G401.6 (cell line): Measurements from ENCODE around the gene NTN3.
"Not testable (repeated sequence)": the region's sequence is repeated elsewhere in the genome, so short reads cannot be mapped to it uniquely, and the experiment has no call there.

Experiments used
- FAIRE-seq: peaks from 2 replicates; lab custom pipeline; 2012; peaks lifted over from hg19 to GRCh38; lab: Jason Lieb, UNC

The NTN3 gene

DNA sequence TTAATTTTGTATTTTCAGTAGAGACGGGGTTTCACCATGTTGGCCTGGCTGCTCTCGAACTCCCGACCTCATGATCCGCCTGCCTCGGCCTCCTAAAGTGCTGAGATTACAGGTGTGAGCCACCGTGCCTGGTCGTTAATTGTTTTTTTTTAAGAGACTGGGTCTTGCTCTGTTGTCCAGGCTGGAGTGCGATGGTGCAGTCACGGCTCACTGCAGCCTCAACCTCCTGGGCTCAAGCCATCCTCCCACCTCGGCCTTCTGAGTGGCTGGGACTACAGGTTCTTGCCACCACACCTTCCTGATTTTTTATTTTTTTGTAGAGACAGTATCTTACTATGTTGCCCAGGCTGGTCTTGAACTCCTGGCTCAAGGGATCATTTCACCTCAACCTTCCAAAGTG lies 8.9 kb downstream of the NTN3 start:
- not testable (repeated sequence) for FAIRE-seq

DNA sequence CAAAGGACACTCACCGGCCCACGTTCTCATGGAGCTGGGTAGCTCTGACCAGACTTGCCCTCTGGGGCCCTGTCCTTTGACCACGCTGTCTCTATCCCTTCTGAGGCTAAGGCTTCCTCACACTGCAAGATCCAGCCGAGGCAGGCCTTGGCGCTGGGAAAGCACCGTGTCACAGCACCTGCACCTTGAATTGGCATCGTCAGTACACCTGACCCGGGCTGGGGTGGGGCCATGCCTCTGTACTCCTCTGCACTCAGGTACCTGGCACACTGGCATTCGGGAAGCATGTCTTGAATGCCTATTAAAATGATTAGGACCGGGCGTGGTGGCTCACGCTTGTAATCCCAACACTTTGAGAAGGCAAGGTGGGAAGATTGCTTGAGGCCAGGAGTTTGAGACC lies 9.9 kb downstream of the NTN3 start:
- FAIRE-seq: no peak

DNA sequence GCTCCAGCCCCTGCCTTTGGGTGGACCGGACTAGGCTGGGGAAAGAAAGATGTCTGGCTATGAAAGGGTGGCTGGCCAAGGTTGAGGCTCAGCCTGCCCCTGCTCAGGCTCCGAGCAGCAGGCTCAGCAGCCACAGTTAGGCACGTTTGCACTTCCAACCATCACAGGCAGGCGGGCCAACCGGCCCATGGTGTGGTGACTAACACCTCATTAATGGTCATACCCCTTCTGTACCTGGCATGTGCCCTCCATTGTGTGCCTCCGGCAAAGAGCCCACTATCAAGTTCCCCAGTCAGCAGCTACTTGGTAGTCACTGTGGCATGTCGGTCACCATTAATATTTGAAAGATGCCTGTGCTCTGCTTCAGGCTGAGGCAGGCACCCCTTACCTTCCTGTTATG lies 10.6 kb downstream of the NTN3 start:
- no peak for FAIRE-seq

DNA sequence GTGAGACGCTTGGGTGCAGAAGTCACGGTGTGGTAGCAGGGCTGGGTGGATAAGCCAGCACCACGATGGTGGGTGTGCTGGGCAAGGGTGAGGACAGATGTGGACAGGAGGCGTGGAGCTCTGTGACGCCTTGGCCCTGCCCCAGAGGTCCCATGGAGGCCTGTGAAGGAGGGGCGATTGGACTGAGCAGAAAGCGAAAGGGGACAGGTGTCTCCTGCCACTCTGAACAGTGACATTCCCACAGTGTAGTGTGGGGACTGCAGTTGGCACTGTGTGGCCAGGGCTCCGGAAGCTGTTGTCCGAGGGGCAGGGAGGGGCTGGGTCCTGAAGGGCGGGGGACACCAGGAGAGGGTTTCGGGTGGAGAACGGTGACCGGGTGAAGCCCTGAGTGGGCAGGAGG lies 11.2 kb downstream of the NTN3 start:
- no peak for FAIRE-seq

DNA sequence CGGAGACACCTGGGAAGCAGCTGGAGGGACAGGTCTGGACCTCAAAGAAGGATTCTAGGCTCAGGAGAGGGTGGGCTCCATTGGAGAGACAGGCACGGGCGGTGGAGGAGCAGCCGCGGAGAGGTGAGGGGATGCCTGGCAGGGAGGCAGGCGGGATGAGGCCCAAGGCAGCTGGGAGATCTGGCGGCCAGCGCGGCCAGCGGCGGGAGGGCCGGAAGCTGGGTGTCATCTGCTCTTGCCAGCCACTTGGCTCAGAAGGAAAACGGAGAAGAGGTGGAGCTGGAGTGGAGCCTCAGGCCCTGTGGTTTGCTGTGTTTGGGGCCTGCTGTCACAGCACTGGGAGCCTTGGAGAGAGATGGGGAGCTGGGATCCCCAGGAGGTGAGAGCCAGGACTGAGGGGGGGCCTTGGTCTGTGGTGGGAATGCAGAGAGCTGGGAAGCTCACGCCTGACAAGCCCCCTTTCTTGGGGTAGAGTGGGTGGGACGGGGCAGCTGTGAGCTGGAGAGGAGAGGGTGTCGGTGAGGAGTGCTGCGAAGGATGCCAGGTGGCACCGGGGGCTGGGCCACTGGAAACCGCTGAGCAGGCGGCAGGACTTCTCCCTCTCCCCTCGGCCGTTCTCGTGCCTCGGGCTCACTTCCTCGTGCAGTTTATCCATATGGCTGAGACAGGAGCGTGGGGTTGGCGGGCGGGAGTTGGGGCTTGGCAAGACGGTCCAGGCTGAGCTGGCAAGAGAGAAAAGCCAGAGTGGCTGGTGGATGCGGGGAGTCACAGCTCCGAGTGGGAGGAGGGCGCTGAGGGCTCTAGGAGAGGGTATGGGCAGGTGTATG lies 11.8 kb downstream of the NTN3 start:
- FAIRE-seq: no peak

DNA sequence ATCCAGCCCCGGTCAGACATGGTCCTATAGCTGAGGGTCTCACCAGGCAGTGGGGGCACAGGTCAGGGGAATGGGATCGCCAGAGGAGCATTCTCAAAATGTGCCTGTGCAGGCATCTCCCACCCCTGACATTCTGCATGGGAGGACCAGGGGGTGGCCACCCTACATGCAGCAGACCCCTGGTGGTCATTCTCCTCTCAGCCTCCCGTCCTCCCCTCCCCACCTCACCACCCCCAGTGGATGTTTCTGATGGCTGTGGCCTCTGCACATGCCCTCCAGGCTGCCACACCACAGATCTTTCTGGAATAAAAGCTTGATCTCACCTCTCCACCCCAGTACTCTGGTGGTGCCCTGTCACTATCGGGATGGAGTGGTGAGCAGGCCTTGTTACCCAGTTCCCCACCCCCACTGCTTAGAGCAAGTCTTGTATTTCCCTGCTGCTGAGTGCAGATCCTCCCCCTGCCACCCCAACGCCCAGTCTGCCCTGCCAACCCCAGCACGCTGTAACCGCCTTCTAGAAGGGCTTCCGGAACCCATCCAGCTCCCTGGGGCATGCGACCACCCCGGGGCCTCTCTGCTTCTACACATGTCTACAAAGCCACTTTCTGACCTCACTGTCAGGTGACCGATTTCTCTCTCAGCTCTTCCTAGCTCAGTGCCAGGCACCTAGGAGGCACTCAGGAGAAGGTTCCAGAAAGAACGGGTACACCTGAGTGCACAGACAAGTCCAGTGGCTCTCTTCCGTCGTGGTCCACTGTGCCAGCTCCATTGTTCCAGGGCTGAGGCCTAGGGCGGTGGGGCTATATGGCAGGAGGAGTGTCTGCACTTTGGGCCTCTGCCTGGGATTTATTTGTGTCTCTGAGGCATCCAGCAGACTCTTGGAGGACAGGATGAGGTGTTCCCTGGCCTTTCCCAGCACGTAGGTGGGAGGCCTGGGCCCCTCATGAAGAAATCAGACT lies 13.1 kb downstream of the NTN3 start:
- no peak for FAIRE-seq

DNA sequence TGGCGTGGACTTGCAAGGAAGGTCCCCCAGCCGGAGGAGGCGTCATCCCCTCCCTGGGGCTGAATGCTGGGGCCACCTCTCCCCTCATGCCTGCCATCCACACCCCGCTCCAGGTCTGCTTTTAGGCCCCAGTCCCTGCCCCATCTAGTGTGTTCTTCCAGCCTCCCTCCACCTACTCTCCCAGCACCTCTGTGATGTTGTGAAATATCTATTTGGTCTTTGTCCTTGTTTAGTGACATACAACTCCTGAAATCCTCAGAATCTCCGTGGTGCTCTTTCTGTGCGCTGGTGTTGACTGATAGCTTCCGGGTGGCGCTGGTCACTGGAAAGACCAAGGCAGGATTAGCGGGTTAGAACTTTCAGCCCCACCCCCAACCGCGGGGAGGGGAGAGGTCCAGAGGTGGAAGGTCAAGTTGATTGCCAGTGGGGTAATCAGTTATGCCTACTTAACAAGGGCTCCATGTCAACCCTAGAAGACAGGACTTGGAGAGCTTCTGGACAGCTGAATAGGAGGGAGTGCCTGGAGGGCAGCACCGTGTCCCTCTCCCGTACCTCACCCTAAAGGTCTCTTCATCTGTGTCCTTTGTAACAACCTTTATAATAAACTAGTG lies 13.9 kb downstream of the NTN3 start:
- no peak for FAIRE-seq

DNA sequence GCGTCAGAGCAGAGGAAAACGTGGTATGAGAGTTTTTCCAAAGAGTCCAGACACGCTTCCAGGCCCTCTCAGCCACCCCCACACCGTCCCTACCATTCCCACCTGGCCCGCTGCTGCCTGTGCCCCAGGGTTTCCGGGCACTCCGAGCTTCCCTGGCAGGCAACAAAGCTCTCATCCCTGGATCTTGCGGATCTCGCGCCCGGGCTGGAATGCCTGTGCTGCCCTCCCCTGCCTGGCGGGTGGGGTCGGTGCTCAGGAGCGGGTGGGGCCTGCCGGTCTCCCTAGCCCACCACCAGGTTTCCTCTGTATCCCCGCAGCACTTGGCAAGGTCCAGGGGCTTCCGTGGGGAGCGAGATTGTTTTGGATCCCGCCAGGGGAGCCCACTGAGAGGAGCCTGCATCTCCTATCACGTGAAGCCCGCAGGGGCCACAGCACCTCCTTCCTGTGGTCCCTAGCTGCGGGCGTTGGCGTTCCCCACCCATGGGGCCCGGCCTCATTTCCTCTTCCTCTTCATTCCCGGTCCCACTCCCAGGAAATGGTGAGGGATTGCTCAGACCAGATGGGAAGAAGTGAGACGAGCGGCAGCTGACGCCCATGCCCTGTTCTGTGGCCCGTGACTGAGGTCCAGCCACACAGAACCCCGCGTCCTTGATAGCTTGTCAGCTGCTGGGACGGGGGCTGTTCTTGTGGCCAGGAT lies 14.9 kb downstream of the NTN3 start:
- no peak for FAIRE-seq

DNA sequence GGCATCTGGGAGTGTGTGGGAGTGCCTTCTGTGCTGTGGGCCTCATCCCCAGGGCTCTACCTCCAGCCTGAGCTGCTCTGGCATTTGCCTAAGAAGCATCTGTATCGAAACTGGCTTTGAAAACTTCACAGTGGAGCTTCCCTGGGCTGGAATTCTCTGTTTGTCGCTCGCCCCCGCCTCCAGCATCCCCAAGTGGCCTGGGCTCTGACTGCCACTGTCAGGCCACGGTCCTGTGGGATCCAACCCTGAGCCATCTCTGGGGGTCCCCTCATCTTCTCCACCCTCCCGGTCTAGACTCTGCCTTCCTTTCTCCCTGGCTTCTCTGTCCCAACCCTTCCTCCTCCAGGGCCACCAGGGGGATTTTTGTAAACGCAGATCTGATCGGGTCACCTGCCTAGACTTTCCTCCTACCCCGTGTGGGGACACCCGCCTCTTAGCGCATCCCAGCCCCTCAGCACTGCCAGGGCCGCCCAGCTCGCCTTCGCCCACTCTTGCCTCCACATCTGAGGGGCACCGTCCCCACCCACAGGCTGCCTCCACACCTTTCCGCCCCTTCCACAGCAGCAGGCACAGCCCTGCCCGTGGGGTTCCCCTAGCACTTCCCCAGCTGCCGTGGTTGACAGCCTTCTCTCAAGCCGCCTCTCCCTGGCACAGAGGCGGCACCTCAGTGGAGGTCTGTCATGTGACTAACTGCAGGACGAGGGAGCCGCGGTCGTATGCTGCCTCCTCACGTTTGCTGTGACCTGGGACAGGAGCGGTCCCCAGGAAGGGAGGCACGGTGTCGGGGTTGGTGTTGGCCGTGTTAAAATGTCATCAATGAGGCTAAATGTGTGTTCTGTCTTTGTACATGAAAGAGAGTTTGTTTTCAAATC lies 15.8 kb downstream of the NTN3 start:
- no peak for FAIRE-seq

DNA sequence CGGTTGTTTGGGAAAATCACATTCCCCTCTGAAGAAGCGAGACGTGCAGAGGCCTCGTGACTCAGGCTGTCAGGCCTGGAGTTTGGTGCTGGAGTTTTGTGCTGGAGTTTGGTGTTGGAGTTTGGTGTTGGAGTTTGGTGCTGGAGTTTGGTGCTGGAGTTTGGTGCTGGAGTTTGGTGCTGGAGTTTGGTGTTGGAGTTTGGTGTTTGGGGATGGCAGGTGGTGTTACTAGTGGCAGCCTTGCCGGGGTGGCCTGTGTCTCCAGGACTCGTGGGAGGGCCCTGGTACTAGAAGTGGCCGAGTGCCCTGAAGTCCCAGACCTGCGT lies 16.4 kb downstream of the NTN3 start:
- FAIRE-seq: no peak

DNA sequence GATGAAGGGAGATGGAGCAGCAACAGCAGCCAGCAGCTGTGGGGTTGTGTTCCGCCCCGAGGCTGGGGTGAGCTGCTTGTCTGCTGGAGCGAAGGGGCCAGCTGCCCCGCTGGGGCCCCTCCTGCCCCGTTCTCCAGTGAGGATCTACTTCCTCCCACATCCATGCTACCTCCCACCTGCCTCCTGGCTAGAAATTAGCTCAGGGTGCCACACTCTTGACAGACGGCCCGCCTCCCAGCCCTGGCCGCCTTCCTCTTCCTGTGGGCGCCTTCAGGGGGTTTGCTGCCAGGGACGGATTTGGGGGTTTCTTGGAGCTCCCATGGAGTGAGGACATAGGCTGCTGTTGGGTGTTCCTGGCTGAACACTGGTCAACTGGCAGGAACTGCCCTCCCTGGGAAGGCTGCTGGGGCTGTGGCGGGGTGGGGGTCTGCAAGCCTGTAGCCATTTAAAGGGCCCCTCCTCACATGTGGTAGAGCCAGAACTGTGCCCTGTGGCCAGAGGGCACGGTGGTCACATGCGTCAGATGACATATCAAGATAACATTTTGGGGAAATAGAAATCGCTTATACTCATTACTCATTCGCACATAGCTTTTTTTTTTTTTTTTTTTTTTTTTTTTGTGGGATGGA lies 16.9 kb downstream of the NTN3 start:
- FAIRE-seq: no peak

DNA sequence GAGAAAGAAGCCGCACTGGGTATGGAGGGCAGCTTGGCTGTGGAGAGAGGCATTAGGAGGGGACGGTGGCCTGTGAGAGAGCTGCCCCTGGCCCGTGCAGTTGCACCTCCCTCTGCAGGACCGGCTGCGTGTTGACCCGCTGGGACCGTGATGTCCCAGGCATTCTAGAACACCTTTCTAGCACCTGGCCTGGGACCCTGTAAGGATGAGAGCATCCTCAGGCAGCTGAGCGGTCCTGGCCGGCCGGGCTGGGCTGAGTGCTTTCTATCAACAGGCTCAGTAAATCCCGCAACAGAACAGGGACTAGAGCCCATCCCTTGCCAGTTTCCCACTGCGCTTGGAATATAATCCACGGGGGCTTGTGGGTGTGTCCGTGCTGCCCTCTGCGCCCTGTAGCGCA lies 18.5 kb downstream of the NTN3 start:
- no peak for FAIRE-seq

DNA sequence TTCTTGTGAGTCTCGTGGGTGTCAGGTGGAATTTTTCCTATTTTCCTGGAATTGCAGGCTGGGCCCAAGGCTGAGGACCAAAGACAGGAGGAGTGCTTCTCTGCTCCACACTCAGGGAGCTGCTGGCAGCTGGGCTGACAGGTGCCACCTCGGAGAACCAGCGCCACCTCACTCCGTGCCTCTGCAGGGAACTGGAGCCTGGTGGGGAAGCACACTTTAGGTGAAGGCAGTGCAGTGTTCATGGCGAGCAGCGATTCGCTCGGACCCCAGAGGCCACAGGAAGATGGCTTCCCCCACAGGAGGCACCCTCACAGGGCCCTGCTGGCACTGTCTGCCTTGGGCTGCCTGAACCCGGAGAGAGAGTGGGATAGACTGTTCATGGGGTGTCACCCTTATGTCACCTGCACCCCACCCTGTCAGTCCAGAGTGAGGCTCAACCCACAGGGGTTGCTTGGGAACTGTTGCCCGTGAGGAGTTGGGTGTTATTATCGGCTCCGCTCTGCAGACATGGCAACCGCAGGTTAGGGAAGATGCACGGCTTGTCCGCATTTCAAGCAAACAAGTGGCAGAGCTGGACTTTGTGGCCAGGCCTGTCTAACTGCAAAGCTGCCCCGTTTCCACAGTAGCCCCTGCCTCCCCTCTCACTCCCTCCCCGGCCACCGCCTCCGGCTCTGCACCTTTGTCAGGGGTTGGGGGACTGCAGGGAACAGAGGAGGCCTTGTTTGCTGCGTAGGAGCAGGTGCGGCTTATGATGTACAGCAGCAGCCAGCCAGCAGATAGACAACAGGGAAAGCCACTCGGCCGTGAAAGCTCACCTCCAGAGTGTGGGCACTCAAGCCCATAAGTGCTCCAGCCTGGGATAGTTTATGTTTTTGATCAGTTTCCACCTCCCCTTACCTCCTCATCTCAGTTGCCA lies 19.4 kb downstream of the NTN3 start:
- FAIRE-seq: no peak

DNA sequence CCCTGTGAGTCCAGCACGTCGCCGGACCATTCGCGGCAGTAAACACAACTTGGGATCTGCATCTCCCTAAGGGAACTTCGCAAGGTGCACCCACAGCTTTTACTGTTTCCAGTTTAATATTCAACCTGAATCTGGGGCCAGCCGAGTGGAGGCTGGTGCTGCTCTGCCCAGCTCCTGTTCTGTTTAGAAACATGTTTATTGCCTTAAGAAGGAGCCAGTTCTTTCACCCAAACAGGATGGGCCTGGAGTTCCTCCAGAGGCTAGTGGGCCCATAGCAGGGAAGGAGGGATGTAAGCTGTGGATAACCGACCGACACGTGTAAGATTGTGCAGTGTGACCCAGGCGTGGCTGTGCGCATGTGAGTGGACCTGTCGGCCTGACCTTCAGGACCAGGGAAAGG lies 21.2 kb downstream of the NTN3 start:
- no peak for FAIRE-seq

DNA sequence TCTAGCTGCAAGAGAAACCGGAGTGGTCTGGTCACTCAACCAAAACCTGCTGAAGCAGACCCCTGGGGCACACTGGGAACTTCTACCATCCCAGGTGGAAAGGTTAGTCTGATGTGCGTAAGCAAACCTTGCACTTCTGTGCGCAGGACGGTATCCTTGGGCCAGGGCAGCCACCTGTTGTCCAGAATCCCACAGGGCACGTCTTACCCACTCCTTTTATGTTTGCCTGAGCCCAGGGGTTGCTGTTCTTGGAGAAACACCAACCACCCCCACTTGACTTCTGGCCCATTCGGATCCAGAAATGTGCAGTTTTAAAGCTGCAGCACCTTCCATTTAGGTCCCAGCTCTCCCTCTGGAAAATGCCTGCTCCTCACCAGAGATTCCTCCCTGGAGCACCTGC lies 22.5 kb downstream of the NTN3 start:
- no peak for FAIRE-seq

DNA sequence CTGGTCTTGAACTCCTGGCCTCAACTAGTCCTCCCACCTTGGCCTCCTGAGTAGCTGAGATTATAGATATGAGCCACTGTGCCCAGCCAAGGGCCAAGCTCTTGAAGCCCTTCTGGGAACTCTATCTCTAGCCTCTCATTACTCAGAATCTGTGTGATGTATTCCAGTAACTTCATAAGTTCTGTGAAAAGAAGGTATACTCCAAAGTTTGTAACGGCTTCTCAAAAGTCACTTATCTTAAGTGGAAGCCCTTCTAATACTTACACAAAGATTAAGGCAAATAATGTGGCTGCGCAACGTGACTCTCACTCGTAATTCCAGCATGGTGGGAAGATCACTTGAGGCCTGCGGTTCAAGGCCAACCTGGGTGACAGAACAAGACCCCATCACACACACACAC lies 23.5 kb downstream of the NTN3 start:
- no peak for FAIRE-seq

DNA sequence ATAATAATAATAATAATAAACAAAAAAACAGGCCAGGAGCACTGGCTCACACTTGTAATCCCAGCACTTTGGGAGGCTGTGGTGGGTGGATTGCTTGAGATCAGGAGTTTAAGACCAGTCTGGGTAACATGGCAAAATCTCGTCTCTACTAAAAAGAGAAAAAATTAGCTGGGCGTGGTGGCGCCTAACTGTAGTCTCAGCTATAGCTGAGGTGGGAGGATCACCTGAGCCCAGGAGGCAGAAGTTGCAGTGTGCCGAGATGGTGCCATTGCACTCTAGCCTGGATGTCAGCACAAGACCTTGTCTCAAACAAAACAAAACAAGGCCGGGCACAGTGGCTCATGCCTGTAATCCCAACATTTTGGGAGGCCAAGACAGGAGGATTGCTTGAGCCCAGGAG lies 23.9 kb downstream of the NTN3 start:
- no peak for FAIRE-seq

DNA sequence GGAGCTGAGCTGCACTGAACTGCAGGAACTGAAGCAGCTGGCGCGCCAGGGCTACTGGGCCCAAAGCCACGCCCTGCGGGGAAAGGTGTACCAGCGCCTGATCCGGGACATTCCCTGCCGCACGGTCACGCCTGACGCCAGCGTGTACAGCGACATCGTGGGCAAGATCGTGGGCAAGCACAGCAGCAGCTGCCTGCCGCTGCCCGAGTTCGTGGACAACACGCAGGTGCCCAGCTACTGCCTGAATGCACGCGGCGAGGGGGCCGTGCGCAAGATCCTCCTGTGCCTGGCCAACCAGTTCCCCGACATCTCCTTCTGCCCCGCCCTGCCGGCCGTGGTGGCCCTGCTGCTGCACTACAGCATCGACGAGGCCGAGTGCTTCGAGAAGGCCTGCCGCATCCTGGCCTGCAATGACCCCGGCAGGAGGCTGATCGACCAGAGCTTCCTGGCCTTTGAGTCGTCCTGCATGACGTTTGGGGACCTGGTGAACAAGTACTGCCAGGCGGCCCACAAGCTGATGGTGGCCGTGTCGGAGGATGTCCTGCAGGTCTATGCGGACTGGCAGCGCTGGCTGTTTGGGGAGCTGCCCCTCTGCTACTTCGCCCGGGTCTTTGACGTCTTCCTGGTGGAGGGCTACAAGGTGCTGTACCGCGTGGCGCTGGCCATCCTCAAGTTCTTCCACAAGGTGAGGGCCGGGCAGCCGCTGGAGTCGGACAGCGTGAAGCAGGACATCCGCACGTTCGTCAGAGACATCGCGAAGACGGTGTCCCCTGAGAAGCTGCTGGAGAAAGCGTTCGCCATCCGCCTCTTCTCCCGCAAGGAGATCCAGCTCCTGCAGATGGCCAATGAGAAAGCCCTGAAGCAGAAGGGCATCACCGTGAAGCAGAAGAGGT lies 25.4 kb downstream of the NTN3 start:
- FAIRE-seq: no peak

DNA sequence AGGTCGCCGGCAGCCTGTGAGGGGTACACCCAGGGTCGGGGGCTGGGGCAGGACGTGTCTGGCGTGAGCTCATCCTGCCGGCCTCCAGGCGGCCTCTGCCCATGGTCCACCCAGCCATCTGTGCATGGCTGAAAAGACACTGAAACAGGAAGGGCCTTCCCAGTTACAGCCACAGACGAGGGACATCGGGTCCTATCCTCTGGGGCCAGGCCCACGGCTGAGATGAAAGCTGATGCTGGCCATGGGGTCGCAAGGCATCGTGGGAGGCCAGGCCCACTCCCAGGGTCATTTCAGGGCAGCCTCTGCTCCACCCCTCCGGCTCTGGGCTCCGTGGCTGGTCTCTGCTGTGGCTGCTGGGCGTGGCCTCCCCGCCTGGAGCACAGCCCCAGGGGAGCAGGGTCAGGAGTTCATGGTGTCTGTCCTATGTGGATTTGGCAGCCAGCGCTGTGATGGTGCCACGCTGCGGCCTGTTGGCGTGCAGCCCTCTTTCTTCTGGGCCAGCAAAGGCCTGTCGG lies 26.1 kb downstream of the NTN3 start:
- no peak for FAIRE-seq
